SIG-M5 (cell line): ENCODE results near the gene CREB3L4.

Source experiments
- DNase-seq: peaks from one replicate; lab custom pipeline; 2025; lab: John Stamatoyannopoulos, UW

Gene CREB3L4

DNA sequence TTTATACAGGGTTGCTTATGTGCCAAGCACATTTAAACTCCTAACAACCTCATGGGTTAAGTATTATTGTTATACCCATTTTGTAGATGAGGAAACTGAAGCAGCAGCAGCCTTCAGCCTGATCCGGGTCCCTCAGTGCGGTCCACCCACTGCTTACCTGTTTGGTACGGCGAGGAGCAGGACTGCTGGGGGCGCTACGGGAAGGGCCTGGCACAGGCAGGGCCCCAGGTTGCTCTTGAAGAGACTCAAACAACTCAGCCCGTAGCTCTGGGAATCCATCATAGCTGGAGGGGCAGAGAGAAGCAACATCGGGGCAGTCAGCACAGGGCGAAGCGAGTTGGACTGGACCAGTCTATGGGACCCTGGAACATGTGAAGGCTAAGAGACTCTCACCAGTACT is 30.4 kb upstream of the CREB3L4 start:
- no peak for DNase-seq

DNA sequence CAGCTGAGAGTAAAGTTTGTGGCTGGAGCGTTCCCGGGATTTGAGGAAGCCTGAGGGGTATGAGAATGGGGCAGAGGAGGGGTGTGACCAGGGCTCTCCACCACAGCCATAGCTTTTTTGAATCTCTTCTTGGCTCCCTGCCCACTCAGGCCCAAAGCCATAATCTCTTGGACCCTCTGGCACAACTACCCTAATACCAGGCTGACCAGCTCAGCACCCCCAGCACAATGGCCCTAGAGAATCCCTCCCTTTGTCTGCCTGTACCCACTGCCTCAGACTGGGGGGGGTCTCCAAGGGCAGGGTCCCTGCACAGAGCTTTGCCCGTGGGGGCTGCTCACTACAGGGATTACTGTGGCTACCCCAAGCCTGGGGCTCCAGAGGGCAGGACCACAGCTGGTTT is 28.7 kb upstream of the CREB3L4 start:
- no peak for DNase-seq

DNA sequence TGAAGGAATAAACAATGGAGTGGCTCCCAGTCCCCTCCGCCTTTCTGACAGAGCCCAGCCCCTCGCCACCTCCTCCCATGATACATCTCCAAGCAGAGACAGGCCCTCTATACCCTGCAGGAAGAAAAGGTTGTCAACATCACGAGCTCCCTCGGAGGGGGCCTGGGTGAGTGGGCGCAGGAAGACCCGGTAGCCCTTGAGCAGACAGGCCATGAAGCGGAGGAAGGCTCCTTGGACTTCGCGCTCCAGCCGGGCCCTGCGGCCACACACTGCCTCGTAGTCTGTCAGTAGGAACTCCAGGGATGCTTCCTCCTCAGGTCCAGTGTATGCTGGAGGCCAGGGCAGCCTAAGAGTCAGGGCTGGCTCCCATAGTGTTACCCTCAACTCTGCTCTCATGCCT is 28.2 kb upstream of the CREB3L4 start:
- no peak for DNase-seq

DNA sequence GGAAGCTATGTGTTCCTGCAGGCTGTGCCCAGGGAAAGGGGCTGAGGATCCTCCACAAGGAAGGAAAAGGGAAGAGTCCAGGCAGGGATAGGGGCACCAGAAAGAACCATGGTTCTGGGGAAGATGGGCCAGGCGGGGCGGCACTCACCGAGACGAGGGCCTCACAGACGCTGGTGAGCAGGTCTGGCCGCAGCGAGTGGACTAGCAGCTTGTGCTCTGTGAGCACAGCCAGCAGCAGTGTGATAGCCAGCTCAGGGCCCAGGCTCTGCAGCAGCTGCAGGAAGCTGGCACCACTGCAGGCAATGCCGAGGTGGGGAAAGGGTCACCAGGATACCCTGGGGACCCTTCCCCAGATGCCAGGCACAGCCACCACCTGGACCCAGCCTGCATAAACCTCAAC is 26.9 kb upstream of the CREB3L4 start:
- no peak for DNase-seq

DNA sequence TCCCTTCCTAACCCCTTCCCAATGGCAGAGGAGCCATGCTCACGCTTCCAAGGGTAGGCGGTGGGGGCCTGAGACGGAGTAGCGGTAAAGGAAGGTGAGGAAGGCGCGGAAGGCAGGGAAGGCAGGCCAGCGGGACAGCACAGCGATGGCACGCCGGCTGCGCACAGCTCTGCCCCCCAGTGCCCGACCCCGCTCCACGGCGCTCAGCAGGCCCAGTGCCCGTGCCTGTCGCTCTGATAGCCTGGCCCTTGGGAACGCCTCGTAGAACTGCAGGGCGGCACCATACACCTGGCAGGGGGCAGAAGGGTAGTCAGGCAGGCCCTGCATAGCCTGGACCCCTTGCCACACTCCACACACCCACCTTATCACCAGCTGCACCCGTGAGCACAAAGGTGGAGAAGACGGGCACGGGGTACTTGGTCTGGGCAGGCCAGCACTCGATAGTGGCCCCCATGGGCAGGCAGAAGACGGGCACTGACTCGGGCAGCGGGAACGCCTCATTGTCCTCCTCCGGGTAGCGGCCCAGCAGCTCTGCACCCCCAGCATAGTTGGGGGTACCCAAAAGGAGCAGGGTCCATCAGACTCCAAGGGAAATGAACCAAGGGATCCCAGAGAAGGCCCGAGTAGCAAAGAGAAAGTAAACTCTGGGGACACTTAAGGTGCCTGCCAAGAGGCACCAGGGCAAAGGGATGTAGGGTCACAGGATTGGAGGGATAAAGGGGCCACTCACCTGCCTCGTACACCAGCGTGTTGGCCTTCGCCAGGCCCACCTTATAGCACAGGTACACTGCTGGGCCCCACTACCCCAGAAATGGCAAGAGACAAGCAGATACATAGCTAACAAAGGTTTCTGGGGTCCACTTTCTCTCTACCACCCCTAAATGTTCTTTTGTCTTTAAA is 25.6 kb upstream of the CREB3L4 start:
- DNase-seq: no peak

DNA sequence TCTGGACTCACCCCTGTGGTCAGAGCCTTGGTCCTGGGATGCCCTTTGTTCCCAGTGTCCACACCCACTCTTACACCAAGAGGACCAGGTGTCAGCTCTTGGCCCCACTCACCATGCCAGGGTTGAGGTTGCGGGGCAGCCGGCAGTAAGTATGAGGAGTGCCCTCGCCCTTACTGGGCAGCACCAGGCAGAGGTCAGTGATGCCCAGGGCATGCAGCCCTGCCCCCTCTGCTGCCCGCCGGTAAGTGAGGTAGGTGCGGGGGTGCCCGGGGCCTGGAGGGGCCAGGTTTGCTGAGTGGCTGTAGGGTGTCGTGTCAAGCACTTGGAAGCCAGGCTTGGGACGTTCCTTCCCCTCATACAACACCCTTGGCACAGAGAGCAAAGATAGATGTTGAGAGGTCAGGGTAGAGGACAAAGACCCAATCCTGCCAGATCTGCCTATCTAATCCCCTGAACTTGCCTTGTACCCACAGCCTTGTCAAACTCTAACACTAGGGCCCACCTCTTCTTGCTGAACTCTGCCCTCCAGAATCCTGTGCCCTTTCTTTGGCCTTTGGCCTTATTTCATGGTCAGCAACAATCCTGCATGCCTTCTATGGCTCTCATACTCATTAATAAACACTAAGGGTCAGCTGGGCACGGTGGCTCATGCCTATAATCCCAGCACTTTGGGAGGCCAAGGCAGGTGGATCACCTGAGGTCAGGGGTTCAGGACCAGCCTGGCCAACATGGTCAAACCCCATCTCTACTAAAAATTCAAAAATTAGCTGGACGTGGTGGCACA is 24.7 kb upstream of the CREB3L4 start:
- DNase-seq: no peak

DNA sequence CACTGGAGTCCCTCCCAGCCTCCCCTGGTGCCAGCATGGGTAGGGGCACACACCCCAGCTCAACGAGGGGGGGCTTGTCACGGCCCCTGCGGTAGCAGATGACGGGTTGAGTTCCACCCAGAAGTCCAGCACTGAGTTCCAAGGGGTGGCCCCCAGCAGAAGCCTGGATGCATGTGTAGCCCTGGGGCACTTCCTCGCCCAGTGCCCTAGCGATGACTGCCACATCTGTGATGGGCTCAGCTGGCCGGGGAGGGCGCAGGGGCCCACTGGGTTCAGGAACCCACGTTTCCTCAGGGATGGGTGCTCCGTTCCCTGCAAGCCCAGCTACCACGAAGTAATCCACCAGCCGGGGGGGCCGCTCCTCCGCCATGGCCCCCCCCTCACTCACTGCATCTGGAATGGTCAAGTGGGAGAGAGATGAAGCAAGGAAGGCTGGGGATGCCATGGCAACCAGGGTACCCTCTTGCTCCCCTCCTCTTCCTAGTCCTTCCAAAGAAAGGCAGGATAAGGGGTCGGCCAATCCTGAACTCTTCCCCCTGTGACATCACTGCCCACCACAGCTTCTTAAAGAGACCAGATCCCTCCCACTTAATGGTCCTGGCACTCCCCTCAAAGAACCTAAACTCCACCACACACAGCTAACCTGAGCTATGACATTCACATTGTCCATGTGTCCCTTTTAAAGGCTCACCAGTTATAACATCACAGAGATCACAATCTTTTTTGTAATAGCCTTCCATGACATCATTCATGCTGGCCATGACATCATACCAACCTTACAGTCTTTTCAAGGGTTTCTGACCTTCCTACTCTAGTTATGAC is 23.5 kb upstream of the CREB3L4 start:
- DNase-seq: no peak

DNA sequence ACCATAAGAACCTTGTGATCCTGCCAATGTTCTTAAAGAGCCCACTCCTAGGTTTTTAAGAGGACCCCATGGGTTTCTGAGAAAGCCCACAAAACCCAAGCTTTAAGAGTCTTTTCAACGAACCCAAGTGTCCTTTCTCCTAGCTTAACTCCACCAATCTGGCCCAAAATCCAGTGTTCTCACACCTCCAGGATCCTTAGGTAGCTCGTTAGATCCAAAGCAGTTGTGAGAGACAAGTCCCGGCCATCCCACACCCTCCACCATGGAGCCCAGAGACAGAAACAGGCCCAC is 22.9 kb upstream of the CREB3L4 start:
- DNase-seq: no peak

DNA sequence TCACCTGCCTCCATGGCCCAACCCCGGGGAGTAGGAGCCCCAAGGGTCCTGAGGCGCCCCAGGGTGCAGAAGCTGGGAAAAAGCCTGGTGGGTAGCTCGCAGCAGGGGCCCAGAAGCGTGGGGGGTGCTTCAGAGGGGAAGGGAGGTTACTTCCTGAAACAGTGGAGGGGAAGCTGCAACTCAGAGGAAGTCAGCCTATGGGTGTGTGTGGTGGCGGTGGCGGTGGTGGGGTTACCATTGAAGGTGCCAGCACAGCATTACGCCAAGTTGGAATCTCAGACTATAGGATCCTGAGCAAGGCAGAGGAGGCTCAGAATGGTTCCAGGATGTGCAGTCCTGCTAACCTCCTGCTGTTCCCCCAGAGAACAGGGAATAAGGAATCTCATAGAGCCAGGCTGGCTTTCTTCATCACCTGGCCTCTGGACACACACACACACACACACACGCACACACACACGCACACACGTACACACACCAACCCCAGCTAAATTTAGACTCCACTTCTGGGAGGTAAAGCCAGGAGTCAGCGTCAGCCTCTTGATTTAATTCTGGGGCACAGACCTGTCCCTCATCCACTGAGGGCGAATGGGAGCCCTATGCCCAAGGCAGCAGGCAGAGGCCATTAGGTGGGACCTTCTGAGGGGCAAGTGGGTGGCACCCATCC is 22.4 kb upstream of the CREB3L4 start:
- DNase-seq: peak; percentile 90

DNA sequence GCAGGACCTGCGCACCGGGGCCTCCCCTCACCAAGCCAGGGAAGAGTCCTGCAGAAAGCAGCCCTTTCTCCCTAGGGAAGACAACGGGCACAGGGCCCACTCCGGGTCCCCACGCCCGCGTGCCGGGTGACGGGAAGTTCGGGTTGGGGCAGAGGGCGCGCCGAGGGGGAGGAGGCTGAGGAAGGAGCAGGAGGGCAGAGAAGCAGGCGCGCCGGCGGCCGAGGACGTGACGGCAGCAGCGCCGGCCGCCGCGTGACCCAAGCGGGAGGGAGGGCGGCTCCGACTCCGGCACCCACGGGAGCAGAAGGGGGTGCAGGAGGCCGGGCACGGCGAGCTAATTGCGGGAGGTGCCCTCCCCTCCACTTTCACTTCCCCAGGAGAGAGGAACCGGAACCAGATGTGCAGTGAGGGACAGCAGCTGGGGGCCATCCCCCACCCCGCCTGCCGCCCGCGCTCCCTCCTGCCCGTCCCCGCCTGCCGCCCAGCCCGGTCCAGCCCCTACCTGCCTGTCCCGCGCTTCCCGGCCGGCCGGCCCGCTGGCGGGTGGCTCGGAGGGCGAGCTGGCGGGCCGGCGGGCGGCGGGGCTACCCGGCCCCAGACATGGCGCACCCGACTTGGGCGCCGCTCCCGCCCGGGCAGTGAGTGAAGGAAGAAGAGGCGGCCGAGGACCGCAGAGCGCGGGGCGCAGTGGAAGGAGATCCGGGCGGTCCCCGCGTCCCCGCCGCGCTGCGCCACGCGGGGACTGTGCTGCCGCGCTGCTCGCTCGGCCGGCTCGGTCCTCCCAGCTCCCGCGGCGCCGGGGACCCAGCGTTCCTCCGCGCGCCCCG is 21.7 kb upstream of the CREB3L4 start:
- peak; percentile 89 for DNase-seq

DNA sequence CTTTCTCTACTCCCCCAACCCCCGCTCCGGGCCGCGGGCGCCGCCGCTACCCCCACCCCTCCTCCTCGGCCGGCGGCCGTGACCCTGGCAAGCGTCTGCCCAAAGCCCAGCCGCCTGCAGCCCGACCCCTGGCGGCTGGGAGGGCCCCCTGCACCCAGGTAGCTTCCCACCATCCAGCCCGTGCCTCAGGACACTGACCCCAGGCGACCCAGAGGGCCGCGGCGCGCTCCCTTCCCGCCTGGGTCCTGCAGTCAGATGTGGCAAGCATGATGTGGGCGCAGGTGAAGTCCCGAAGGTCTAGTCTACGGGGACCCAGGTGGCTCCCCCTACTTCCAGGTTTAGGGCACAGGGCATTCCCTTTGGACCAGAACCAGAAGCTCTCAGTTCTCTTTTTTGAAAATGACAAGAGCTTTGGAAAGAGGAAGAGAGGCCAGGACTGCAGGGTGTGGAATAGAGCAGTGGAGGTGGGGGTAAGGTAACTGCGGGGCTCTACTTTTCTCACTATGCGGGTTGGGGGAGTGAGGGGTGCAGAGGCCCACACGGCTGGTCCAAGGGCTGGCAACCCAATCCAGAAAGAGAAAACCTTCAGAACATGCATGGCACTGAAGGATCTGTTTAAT is 21.0 kb upstream of the CREB3L4 start, which contains the start of gene DENND4B:
Gene DENND4B, minus strand, starts transcription at position 97 of the 620 bp plus-strand sequence. CDS start 2,344 bp downstream, outside the sequence.
- no peak for DNase-seq

DNA sequence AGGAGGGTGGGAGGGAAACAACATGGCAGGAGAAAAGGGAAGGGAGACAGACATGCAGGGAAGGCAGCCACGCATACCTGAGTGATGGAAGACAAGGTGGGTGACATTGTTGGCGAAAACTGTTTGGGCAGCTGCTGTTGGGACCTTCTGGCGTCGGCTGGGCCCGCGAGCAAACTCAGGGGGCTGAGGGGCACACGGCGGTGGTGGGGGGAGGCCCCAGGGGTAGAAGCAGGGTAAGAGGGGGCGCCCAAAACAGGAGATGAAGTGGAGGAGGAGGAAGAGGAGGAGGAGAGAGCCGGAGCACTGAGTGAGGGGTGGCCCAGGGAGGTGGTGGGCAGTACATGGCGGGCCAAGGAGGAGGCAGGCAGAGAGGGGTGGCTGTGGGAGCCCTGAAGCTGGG is 16.5 kb upstream of the CREB3L4 start:
- no peak for DNase-seq

DNA sequence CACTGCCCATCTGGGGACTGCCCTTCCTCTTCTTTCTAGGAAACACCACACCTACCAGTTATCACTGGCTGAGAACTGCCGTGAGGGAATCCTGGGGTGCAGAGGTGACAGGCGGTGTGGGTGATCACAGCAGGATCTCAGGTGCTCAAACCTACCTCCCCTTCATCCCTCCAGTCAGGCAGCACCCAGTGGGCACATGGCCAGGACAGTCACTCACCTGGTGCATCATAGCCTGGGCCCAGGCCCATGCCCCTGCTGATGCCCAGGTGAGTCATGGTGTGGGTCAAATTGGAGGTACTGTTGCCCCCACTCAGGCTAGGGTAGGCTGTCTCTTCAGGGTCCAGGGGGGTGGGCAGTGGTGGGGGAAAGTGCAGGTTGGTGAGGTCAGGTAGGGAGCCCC is 15.9 kb upstream of the CREB3L4 start:
- DNase-seq: no peak

DNA sequence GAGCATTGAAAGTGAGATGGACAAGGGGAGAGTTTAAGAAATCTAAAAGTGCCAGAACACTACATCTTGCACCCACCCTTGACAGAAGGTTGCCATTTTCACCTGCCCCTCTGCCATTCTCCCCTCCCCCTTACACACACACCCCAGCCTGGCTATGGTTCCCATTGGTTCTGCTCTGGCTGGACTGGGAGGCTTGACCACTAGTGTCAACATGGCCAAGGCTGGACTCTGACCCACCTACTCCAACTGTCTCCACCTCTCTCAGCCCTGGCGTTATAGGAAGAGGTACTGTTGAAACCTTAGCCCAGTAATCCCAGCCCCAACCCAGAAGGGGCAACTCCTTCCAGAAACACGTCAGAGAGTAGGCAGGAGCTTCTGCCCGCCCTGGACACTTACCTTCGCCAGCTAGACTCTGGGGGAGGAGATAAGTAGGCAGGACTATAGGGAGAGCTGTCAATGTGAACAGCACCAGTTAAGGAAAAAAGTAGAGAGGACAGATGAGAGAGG is 13.8 kb upstream of the CREB3L4 start:
- no peak for DNase-seq

DNA sequence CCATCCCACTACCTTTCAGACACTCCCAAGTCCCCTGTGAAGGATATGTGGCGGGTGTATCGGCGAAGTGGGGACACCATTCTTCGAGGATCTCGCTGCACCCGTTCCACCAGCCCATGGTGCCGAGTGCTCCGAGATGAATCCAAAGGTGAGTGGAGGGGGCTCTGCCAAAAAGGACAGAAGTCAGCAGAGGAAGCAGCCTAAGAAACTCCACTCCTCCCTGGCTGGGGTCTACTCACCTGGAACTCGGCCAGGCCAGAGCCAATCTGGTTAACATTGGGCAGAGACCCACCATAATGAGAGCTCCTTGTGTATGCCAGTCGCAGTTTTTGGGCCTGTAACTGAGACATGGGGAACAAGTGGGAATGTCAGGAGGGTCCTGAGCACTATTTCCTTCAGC is 12.9 kb upstream of the CREB3L4 start:
- DNase-seq: no peak

DNA sequence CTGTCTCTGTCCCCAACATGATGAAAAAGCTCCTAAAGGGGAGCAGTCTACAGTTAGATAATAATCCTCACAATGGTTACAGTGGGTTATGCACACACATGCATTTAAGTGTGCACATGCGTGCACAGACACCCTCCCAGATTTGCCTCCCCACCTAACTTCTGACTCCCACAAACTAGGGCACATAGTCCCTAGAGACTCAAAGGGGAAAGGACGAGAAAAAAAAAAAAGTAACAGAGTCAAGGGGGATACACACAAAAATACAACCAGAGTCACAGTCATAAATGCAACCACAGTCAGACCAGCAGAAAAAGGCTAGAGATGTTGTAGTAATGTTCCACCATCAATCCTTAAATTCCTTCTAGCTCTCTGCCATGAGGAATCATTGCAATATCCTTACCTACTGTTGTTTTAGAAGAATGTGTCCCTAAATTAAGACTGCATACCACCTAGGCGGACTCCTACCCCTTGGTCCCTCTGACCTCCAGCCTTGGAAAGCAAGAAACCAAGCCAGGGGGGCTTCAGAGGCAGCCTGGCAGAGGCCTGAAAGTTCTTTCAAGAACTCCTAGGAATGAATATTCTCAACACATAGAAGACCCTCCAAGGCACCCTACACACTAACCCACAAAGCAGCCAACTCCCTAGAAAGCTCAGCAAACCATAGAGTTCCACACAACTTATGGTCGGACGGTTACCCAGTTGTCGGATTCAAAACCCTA is 10.5 kb upstream of the CREB3L4 start:
- DNase-seq: no peak

DNA sequence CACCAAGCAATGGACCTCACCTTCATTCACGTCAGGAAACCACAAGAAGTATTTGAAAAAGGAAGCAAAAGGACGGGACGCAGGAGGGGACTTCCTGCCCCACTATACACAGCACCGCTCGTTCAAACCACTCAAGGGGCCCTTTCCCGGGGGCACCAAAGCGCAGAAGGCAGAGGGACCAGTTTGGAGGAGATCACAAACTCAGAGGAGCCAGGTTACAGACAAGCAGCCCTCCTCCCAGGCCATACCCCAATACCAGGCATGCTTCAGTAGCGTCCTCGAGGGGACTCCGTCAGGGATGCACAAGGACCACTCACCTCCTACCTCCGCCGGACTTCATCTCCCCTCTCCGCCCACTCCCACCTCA is 10.0 kb upstream of the CREB3L4 start:
- DNase-seq: no peak

DNA sequence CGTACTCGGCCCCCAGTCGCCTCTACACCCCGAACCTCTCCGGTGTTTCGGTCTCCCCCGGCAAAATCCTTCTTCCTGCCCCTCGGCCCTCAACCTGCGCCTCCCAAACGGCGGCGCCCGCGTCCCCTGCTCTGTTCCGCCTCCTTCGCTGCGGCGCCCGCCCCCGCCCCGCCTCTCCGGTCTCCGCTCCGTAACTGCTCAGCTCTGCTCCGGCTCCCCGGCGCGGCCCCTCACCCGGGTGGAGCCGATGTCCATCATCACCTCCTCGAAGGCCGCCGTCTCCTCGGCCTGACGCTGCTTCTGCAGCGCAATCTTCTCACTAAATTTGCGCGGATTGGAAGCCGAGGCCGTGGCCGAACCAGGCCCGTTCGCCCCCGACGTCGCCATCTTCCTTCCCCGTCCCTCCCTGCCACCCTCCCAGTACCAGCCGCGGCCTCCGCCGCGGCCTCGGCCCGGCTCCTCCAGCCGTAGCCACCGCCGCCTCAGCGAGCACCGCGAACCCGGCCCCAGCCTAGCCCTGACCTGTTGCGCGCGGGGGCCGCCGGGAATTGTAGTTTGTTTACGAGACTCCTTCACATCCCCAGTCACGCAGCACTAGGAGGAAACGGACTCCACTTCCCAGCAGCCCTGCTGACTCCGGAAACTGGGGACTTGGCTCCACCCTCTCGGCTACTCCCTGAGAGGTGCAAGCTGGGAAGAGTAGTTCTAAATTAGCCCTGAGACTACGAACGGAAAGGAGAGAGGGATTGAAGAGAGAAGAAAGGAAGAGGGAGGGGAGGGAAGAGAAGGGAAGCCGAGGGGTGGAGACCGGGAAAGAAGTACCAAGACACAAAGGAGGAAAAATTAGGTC is 9.4 kb upstream of the CREB3L4 start, which contains the start of gene CRTC2:
Gene CRTC2, minus strand, starts transcription at position 502 of the 850 bp plus-strand sequence. Its CDS starts 115 bp downstream, at position 387.
- peak; percentile 99 for DNase-seq

DNA sequence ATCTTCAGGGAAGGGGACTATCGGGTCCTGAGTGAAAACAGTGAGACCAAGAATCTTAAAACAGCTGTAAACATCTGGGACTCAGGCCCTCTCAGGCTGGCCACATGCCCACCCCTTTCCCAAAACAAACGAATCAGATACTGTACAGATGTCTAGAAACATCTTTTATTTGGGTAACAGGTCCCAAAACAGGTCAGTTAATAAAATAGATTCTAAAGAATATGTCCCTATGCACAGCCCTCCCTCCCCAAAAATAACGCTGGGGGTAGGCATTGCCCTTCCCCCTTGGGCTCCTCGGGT is 8.8 kb upstream of the CREB3L4 start:
- no peak for DNase-seq
